ENCODE measurements around the gene NFATC4.

NFATC4 gene

GRCh38 chr14:24366413-24366720 lies 1.6 kb upstream of the NFATC4 start:
- peak overlapping the region; percentile 78 for H3K4me3 ChIP-seq (ENCODE audit: low read length)
- DNase-seq (ENCODE audit: low read depth) = no peak
- TF ChIP-seq, protein P1, sequence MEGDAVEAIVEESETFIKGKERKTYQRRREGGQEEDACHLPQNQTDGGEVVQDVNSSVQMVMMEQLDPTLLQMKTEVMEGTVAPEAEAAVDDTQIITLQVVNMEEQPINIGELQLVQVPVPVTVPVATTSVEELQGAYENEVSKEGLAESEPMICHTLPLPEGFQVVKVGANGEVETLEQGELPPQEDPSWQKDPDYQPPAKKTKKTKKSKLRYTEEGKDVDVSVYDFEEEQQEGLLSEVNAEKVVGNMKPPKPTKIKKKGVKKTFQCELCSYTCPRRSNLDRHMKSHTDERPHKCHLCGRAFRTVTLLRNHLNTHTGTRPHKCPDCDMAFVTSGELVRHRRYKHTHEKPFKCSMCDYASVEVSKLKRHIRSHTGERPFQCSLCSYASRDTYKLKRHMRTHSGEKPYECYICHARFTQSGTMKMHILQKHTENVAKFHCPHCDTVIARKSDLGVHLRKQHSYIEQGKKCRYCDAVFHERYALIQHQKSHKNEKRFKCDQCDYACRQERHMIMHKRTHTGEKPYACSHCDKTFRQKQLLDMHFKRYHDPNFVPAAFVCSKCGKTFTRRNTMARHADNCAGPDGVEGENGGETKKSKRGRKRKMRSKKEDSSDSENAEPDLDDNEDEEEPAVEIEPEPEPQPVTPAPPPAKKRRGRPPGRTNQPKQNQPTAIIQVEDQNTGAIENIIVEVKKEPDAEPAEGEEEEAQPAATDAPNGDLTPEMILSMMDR (IDR thresholded peaks at IDR 0.05; ENCODE audit: insufficient read depth, low read depth, low read length, missing control alignments) = no peak

DNA sequence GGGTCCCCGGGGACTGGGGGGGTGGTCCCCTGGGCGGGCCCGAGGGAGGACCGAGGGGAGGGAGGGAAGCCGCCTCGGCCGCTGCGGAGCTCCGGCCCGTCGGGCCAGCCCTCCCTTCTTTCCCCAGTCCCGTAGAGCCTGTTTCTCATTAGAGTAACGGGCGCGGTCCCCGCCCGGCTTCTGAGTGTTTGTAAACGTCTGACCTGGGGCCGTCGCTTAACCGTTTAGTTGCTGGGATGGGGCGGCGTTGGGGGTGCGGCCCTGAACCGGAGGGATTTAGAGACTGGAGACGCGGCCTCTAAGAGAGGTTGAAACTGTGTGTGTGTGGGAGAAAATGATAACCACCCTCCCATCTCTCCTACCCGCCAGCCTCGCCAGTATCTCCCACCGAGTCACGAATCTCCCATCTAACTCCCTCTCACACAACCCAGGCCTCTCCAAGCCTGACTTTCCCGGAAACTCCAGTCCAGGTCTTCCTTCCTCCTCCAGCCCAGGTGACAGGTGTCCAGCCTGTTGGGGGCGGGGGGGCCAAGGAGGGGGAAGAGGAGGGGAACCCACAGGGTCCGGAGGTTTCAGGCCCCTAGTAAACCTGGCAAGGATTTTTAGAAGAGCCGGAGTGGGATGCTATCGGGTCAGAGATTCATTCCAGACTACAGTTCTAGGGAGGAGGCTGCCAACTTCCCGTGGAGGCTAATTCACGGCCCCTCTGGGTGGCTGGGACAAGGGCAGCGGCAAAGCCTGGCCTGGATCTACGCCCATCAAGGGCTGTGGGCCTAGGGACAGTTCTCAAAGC lies 1.1 kb upstream of the NFATC4 start:
- peak overlapping the region; percentile 78 for H3K4me3 ChIP-seq (ENCODE audit: low read length)
- DNase-seq (ENCODE audit: low read depth) = peak; percentile 99
- TF ChIP-seq, protein P1 (IDR thresholded peaks at IDR 0.05; ENCODE audit: insufficient read depth, low read depth, low read length, missing control alignments) = no peak

DNA sequence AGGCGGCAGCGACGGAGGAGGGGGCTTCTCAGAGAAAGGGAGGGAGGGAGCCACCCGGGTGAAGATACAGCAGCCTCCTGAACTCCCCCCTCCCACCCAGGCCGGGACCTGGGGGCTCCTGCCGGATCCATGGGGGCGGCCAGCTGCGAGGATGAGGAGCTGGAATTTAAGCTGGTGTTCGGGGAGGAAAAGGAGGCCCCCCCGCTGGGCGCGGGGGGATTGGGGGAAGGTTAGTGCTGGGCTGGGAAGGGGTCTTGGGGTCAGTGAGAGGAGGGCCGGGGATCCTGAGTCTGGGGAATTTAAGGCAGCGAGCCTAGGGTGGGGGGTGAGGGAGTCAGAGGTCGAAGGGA lies 203 bp downstream of the NFATC4 start:
- H3K4me3 ChIP-seq (ENCODE audit: low read length) = peak overlapping the region; percentile 78
- DNase-seq (ENCODE audit: low read depth) = no peak
- TF ChIP-seq, protein P1 (IDR thresholded peaks at IDR 0.05; ENCODE audit: insufficient read depth, low read depth, low read length, missing control alignments) = no peak

DNA sequence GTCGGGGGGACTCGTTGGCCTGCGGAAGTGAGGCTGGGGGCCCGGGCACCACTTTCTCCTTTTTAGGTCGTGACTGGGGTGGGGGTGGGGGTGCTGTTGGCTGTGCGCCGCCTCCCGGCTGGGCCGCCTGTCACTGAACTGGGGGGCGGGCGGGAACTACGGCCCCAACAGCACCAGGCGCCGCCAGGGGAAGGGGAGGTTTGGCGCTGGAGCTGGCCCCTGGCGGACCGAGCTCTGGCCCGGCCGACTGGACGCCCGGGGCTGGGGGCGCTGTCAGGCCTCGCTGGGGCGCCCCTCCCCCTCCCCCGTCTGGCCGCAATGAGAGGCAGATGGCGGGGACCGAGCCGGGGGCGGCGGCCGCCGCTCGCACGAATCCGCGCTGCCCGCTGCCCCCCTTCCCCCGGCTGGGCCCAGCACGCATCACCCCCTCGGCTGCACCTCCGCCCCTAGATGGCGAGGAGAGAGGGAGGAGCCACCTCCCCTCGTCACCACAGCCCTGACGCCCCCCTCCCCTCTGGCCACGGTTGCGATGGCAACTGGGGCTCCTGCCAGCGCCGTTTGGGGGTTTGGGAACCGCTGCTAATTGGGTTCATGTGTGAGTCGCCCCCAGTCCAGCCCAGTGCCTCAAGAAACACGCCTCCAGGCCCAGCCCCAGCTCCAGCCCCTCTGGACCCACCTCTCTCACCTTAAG lies 723 bp downstream of the NFATC4 start:
- TF ChIP-seq, protein P1 (IDR thresholded peaks at IDR 0.05; ENCODE audit: insufficient read depth, low read depth, low read length, missing control alignments) = no peak
- no peak for DNase-seq (ENCODE audit: low read depth)
- peak overlapping the region; percentile 78 for H3K4me3 ChIP-seq (ENCODE audit: low read length)

- peak overlapping the region; percentile 78 for H3K4me3 ChIP-seq (ENCODE audit: low read length)
- TF ChIP-seq, protein P1 (IDR thresholded peaks at IDR 0.05; ENCODE audit: insufficient read depth, low read depth, low read length, missing control alignments) = no peak
- no peak for DNase-seq (ENCODE audit: low read depth)
These were observed 1.5 kb downstream of the NFATC4 start for GRCh38 chr14:24369463-24369862.

DNA sequence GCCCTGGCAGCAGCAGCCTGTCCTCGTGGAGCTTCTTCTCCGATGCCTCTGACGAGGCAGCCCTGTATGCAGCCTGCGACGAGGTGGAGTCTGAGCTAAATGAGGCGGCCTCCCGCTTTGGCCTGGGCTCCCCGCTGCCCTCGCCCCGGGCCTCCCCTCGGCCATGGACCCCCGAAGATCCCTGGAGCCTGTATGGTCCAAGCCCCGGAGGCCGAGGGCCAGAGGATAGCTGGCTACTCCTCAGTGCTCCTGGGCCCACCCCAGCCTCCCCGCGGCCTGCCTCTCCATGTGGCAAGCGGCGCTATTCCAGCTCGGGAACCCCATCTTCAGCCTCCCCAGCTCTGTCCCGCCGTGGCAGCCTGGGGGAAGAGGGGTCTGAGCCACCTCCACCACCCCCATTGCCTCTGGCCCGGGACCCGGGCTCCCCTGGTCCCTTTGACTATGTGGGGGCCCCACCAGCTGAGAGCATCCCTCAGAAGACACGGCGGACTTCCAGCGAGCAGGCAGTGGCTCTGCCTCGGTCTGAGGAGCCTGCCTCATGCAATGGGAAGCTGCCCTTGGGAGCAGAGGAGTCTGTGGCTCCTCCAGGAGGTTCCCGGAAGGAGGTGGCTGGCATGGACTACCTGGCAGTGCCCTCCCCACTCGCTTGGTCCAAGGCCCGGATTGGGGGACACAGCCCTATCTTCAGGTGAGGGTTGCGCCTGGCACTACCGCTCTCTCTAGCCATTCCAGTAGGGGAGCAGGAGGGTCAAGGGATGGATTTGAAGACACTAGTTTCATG lies 2.1 kb downstream of the NFATC4 start:
- no peak overlapping the region for H3K4me3 ChIP-seq (ENCODE audit: low read length)
- TF ChIP-seq, protein P1 (IDR thresholded peaks at IDR 0.05; ENCODE audit: insufficient read depth, low read depth, low read length, missing control alignments) = no peak
- no peak for DNase-seq (ENCODE audit: low read depth)
